Cerebellar cortex (tissue), 1 donor: ENCODE results near the gene SYDE2.
A peak's percentile ranks its signal among the peaks of the same experiment; 100 is the strongest.

Experiments
- DNase-seq: peaks from one replicate; pipeline ENCODE4 v3.0.0-alpha.2; 2015; ENCODE audit warnings: low spot score

SYDE2 gene

GRCh38 chr1:85128316-85128715 is 72.5 kb downstream of the SYDE2 start:
- DNase-seq, result no peak

- no peak for DNase-seq
Observed at GRCh38 chr1:85125891-85126290, 74.9 kb downstream of the SYDE2 start.

- no peak for DNase-seq
Observed at GRCh38 chr1:85124091-85124490, 76.7 kb downstream of the SYDE2 start.

GRCh38 chr1:85122169-85122568 is 78.6 kb downstream of the SYDE2 start:
- no peak for DNase-seq

GRCh38 chr1:85121744-85122143 is 79.1 kb downstream of the SYDE2 start:
- no peak for DNase-seq

GRCh38 chr1:85118751-85119150 is 82.1 kb downstream of the SYDE2 start:
- no peak for DNase-seq

GRCh38 chr1:85116856-85117255 is 84.0 kb downstream of the SYDE2 start:
- DNase-seq, result no peak

- DNase-seq, result no peak
Observed at GRCh38 chr1:85115933-85116332, 84.9 kb downstream of the SYDE2 start.

- DNase-seq, result no peak
Observed at GRCh38 chr1:85111695-85112094, 89.1 kb downstream of the SYDE2 start.

- DNase-seq, result peak; percentile 65
Observed at GRCh38 chr1:85109475-85109874, 91.3 kb downstream of the SYDE2 start.
